ENCODE results near the gene SLC12A4.

DNA sequence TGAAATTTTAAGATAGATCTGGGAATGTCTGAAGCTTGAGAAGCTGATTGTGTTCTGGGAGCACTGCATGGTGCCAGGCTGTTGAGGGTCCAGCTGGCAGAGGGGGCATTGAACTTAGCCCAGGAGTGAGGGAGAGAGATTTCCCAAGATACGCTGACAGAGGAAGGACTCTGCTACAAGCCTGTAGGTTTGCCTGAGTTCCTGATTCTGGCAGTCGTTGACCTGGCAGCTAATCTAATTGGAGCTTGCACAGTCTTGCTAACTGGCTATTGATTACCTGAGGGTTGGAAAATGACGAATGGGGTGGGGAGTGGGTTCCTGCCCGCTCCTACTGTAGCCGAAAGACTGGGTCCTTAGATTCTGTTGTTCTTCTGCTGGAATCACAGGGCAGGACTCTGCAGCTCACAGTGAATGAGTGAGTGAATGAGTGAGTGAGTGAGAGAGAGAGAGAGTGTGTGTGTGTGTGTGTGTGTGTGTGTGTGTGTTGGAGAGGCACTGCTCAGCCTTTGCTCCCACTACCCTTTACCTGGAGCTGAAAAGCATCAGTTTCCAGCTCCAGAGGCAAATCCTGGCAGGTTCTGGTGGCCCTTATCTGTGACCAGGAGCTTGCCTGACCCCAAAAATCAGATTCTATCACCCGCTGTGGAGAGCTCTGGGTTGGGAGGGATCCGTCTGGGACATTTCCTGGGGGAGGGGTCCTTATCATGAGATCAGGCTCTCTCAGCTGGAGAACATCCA is 53.5 kb downstream of the SLC12A4 start:
- TF ChIP-seq, protein P1, sequence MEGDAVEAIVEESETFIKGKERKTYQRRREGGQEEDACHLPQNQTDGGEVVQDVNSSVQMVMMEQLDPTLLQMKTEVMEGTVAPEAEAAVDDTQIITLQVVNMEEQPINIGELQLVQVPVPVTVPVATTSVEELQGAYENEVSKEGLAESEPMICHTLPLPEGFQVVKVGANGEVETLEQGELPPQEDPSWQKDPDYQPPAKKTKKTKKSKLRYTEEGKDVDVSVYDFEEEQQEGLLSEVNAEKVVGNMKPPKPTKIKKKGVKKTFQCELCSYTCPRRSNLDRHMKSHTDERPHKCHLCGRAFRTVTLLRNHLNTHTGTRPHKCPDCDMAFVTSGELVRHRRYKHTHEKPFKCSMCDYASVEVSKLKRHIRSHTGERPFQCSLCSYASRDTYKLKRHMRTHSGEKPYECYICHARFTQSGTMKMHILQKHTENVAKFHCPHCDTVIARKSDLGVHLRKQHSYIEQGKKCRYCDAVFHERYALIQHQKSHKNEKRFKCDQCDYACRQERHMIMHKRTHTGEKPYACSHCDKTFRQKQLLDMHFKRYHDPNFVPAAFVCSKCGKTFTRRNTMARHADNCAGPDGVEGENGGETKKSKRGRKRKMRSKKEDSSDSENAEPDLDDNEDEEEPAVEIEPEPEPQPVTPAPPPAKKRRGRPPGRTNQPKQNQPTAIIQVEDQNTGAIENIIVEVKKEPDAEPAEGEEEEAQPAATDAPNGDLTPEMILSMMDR (IDR thresholded peaks at IDR 0.05): no peak
- TF ChIP-seq POLR2AphosphoS5 (IDR thresholded peaks at IDR 0.05): no peak
